Panc1 (cell line): ENCODE measurements around the gene AGBL2. TPM values are rescaled to one million over a fixed set of nuclear protein-coding genes. Genes with fewer than 3 reads are reported as not detected.

Experiments
- ATAC-seq: fragments of 200-7000 bp; cut with Tn5 transposase; 2 replicates; pipeline ENCODE4 v1.9.1; 2020; ENCODE audit warnings: mild to moderate bottlenecking, moderate library complexity
- BruUV-seq: library from RNA; stranded (reverse); fragments of 400-500 nt; replicated peaks from 2 replicates; lab custom pipeline; 2021; lab: Mats Ljungman, UMichigan
- CTCF ChIA-PET: fragments of 300-600 bp; sonication (Branson Sonifier 250); formaldehyde crosslinking; loops from one replicate; lab custom pipeline; 2022; ENCODE audit warnings: antibody characterized with exemption; lab: Charles Lee
- POLR2A ChIA-PET: fragments of 300-600 bp; sonication (Branson Sonifier 250); formaldehyde crosslinking; loops from one replicate; lab custom pipeline; 2022; ENCODE audit warnings: antibody characterized with exemption; lab: Charles Lee
- DNase-seq: peaks from one replicate; pipeline ENCODE4 v3.0.0-alpha.2; 2010; ENCODE audit warnings: low read depth, low spot score
- H3K27ac ChIP-seq: 2 replicates; pipeline ENCODE4 v1.5.1; 2011; ENCODE audit warnings: mild to moderate bottlenecking, low read length, inconsistent platforms
- H3K27me3 ChIP-seq: fragments of 200-500 bp; sonication (Bioruptor generic); 2 replicates; pipeline ENCODE4 v1.6.0; 2014; ENCODE audit warnings: low read length, inconsistent platforms; ENCODE audit not compliant: control insufficient read depth, insufficient read depth
- H3K36me3 ChIP-seq: fragments of 200-500 bp; sonication (Bioruptor generic); 2 replicates; pipeline ENCODE4 v1.5.1; 2014; ENCODE audit warnings: inconsistent platforms, mild to moderate bottlenecking, low read length, moderate library complexity; ENCODE audit not compliant: control insufficient read depth, insufficient read depth
- H3K4me1 ChIP-seq: 2 replicates; pipeline ENCODE4 v1.5.1; 2011; ENCODE audit warnings: inconsistent platforms, mild to moderate bottlenecking, low read length, moderate library complexity; ENCODE audit not compliant: control insufficient read depth, insufficient read depth
- H3K4me3 ChIP-seq, 2 experiments: 2 replicates each; pipeline ENCODE4 v1.5.1; 2011 to 2012; ENCODE audit warnings: low read depth in 2 of 2, low read length in 2 of 2, mild to moderate bottlenecking in 2 of 2, inconsistent platforms in 1 of 2, moderate library complexity in 1 of 2
- H3K9me3 ChIP-seq: fragments of 200-500 bp; sonication (Bioruptor generic); 2 replicates; pipeline ENCODE4 v1.5.1; 2014; ENCODE audit warnings: low read depth, mild to moderate bottlenecking, inconsistent platforms, low read length, moderate library complexity; ENCODE audit not compliant: control insufficient read depth, insufficient read depth
- CTCF ChIP-seq: fragments of 450-650 bp; IDR thresholded peaks from 2 replicates; pipeline ENCODE4 v1.5.1; 2017; ENCODE audit warnings: mild to moderate bottlenecking
- POLR2AphosphoS5 ChIP-seq: IDR thresholded peaks from 2 replicates; pipeline ENCODE4 v1.6.1; 2012; ENCODE audit warnings: mild to moderate bottlenecking, low read depth, low read length, moderate library complexity
- REST ChIP-seq, 2 experiments: IDR thresholded peaks; 2 replicates each; pipeline ENCODE4 v1.6.1; 2011 to 2012; ENCODE audit warnings: low read depth in 2 of 2, control low read depth in 1 of 2, low read length in 1 of 2, mild to moderate bottlenecking in 1 of 2, moderate library complexity in 1 of 2; ENCODE audit not compliant: insufficient read depth in 1 of 2
- SIN3A ChIP-seq: IDR thresholded peaks from 2 replicates; pipeline ENCODE4 v1.6.1; 2012; ENCODE audit warnings: low read depth, mild to moderate bottlenecking, low read length, moderate library complexity, borderline replicate concordance; ENCODE audit not compliant: insufficient read depth
- TCF7L2 ChIP-seq: IDR thresholded peaks from 2 replicates; pipeline ENCODE4 v1.6.1; 2011; ENCODE audit warnings: mild to moderate bottlenecking, low read depth, low read length, inconsistent platforms
- in situ Hi-C: cut with HindIII; loops from 2 replicates; pipeline ENCODE4 v1.10.0; 2016; ENCODE audit warnings: low sequenced_read_pairs, low pct_unique_long_range_greater_than_20kb
- intact Hi-C: fragments of 100-400 bp; cut with micrococcal nuclease; formaldehyde crosslinking; loops from one replicate; pipeline ENCODE4 v1.10.0; 2022; ENCODE audit not compliant: unreplicated experiment
- total RNA-seq: library from RNA; stranded (reverse); gene quantifications from one replicate; pipeline ENCODE4 v1.2.1, GENCODE V29; 2021; ENCODE audit not compliant: unreplicated experiment

The AGBL2 gene
- total RNA-seq, 1 experiment from 2014 or later, result 6.8 TPM

GRCh38 chr11:47631473-47631872 is 83.7 kb downstream of the AGBL2 start:
- no TSS peak for BruUV-seq
- Histone ChIP-seq H3K4me3 (no peak overlapping the region), H3K27ac (no peak overlapping the region), H3K9me3 (no peaks in the 10 kb centered on the region), H3K36me3 (peaks cover 25% of the 10 kb centered on the region), H3K4me1 (no peaks in the 10 kb centered on the region), H3K27me3 (no peaks in the 10 kb centered on the region)
- intact Hi-C loops, result no loop called here
- in situ Hi-C loops, result no loop called here
- CTCF ChIA-PET, result no interaction called here
- POLR2A ChIA-PET, result no interaction called here
- DNase-seq (no peak), ATAC-seq (peak; percentile 65)
- TF ChIP-seq TCF7L2 (no peak), SIN3A (no peak), REST (IDR thresholded peaks at IDR 0.05; ENCODE audit: insufficient read depth in 1 of 2, low read depth in 2 of 2, low read length in 1 of 2) (no peak), POLR2AphosphoS5 (no peak), CTCF (no peak)

- no peak for TF ChIP-seq POLR2AphosphoS5
- TF ChIP-seq REST (IDR thresholded peaks at IDR 0.05; ENCODE audit: insufficient read depth in 1 of 2, low read depth in 2 of 2, low read length in 1 of 2), result no peak
- no peak for TF ChIP-seq CTCF
- no peak for TF ChIP-seq TCF7L2
- no peak for TF ChIP-seq SIN3A
- H3K36me3 ChIP-seq, result peaks cover 20% of the 10 kb centered on the region
- ATAC-seq (no peak), DNase-seq (no peak)
- POLR2A ChIA-PET, result interaction anchor here (0.6 kb wide), 1 partner anchor 13 kb away, joined by 3 read pairs; no protein-coding TSS in a partner anchor
- in situ Hi-C loops, result no loop called here
- intact Hi-C loops, result no loop called here
- H3K27me3 ChIP-seq, result no peaks in the 10 kb centered on the region
- no peak overlapping the region for H3K4me3 ChIP-seq
- CTCF ChIA-PET, result interaction anchor here (0.6 kb wide), 1 partner anchor 280 kb away, joined by 7 read pairs; no protein-coding TSS in a partner anchor
- H3K27ac ChIP-seq, result no peak overlapping the region
- no peaks in the 10 kb centered on the region for H3K9me3 ChIP-seq
- H3K4me1 ChIP-seq, result no peaks in the 10 kb centered on the region
- BruUV-seq, result no TSS peak
Measured at GRCh38 chr11:47628026-47628425, 87.1 kb downstream of the AGBL2 start.
